GM19035 (cell line): ENCODE data around the gene TTC16.
A peak's percentile ranks its signal among the peaks of the same experiment; 100 is the strongest.

ENCODE experiments used
- ATAC-seq: cut with Tn5 transposase; IDR thresholded peaks from one replicate; pipeline ENCODE4 v1.9.1; 2021; ENCODE audit not compliant: unreplicated experiment

Gene TTC16, protein sequence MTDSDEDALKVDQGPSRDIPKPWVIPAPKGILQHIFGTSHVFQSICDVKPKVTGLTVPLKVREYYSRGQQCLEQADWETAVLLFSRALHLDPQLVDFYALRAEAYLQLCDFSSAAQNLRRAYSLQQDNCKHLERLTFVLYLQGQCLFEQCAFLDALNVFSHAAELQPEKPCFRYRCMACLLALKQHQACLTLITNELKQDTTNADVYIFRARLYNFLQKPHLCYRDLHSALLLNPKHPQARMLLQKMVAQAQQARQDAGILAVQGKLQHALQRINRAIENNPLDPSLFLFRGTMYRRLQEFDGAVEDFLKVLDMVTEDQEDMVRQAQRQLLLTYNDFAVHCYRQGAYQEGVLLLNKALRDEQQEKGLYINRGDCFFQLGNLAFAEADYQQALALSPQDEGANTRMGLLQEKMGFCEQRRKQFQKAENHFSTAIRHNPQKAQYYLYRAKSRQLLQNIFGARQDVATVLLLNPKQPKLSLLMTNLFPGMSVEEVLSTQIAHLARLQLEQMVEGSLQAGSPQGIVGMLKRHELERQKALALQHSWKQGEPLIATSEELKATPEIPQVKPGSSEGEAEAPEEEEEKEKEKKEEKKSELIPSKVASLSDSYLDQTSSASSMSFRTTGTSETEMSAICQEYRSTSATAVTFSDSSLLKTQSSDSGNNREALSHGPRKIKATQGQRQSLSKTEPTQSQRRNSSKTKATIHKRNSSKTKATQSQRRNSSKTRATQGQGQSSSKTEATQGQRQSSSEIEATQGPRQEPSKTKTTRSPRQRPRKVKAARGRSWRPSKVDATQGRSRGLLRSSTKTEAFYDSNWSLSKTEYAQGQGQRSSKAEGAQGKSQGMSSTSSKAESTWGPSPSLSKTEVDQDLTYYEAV

DNA sequence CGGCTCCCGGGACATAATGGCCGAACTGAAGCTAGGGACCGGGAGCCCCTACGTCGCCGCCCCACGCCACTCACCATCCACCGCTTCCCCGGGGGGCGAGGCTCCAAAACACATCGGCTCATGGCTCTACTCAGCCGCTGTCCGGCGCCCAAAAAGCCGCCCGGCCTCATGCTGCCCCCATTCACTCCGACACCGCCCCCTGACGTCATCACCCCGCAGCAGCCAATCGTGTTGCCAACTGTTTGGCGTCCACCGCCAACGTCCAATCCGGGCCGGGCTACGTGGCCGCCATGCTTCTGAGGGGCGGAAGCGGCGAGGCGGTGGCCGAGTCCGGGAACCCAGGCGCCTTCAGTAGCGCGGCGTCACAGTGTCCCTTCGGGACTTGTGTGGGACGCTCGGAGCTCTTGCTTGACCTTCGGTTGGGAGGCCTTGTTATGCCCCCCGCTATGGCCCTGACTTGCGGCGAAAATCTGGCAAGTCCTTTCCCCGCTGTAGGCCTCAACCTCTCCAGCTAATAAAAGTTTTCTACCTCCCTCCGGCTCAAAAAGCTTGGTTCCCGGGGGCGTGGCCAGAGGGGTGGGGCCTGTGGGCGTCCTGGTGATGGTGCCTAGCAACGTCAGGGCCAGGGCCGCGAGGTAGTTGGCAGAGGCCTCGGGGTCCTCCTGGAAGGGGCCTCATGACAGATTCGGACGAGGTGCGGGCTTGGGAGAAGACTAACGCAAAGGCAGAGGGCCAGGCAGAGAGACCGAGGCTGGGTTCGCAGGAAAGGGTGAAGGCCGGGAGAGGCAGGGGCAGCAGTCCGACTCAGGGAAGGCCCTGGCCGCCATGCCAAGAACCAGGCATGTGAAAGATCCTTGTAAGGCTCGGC is at the start of gene TTC16, which contains the start of gene PTRH1:
TSS of gene TTC16 (plus strand) at position 610 of the 868 bp plus-strand sequence. CDS start at position 677, 67 bp downstream.
TSS of gene PTRH1 (minus strand) at position 194 of the 868 bp plus-strand sequence. CDS start at position 170, 24 bp downstream.
- peak; percentile 93 for ATAC-seq

DNA sequence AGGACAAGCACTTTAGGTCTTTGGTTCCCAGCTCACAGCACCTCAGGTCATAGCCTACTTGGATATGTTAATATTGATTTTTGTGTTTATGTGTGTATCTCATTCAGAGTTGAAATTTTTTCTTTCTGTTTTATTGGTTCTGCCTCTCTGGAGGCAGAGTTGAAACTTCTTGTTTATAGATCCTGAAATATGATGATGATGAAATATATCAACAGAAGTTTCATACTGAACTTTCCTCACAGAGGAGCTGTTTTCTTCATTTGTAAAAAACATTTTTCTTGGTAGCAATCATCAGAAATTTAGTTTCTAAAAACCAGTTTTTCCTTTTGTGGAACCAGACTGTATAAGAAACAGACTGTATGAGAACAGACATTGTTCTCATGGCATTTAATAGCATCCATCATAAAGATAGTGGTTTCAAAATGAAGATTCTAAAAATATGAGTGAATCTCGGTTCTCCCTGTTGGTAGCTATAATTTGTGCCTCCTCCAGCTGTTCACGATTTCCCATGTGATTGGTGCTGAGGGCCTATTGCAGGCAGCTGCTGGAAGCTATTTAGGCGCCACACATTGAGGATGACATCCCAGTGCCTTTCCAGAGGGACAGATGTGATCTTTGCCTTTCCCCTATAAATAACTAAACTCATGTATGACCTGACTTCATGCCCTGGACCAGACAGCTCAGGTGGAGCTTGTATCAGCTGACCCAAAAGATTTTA is 48.6 kb upstream of the TTC16 start:
- ATAC-seq, result no peak

GRCh38 chr9:127667906-127668305 is 48.0 kb upstream of the TTC16 start:
- no peak for ATAC-seq

DNA sequence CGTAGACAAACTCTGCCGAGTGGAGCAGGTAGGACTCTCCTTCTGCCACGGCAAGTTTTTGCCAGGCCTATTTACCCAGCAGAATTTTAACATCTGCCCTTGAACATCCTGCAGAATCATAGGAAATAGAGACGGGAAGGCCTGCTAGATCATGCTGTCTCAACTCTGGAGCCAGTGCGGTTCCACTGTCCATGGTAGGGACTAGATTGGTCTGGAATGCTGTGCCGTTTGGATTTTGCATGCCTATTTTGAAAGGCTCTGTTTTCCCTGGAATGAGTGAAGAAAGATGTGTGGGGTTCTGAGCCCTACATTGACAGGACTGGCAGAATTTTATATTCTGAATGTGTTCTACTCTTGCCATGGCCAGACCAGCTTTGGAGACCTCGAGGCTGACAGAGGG is 42.6 kb upstream of the TTC16 start:
- no peak for ATAC-seq

DNA sequence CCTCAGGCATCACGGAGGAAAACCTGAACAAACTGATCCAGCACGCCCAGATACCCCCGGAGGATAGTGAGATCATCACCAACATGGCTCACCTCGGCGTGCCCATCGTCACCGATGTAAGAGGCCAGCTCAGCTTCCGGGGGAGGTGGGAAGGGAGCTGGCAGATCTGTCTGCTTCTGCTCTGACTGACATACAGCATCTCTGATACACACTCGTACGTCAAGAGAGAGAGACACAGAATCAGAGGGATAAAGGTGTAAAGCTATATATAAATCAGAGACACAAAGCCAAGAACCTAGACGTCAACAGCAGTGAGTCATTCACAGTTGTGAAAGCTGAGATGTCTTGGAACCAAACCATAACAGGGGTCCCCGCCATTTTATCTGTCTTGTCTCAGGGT is 39.2 kb upstream of the TTC16 start:
- no peak for ATAC-seq

GRCh38 chr9:127679506-127679905 is 36.4 kb upstream of the TTC16 start:
- ATAC-seq, result no peak

DNA sequence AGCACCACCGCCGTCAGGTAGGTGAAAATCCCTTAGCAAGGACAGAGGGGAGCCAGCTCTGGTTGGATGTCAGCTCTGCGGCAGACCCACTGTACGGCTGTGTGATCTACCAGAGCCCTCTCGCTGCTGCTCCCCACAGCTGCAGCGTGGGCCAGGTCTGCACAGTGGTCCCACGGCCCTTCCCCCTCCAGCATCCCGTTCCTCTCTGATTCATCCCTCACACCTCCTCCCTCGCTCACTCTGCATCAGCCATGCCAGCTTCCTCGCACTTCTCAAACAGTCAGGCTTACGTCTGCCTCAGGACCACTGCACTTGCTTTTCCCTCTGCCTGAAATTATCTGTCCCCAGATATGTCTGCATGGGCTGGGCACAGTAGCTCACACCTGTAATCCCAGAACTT is 35.7 kb upstream of the TTC16 start:
- no peak for ATAC-seq

GRCh38 chr9:127680846-127681245 is 35.0 kb upstream of the TTC16 start:
- no peak for ATAC-seq

DNA sequence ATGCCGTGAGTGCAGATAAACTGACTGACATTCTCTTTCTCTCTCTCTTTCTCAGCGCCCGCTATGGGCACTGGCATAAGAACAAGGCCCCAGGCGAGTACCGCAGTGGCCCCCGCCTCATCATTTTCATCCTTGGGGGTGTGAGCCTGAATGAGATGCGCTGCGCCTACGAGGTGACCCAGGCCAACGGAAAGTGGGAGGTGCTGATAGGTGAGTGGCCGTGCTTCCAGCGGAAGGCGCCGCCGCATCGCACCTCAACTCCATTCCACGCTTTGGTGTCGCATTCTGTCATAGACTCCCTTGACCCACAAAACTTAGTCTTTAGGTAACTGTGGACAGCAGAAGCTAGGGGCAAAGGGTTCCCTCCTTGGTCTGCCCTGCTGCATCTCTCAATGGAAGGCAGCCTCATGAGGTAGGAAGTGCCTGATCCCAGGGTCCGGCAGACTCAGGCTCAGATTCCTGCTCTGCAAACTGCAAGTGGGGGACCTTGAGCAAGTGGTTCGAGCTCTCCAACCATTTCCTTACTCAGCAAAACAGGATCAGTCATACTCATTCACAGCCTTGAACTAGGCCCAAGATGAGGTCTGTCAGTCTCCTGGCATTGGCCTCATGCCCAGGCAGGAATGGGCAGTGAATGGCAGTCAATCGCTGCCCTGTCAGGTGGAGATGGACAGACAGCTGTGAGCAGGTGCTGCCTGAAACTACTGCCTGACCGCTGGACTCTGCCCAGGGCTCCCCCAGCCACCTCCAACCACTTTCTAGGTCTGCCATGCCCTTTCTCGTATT is 33.3 kb upstream of the TTC16 start:
- no peak for ATAC-seq

DNA sequence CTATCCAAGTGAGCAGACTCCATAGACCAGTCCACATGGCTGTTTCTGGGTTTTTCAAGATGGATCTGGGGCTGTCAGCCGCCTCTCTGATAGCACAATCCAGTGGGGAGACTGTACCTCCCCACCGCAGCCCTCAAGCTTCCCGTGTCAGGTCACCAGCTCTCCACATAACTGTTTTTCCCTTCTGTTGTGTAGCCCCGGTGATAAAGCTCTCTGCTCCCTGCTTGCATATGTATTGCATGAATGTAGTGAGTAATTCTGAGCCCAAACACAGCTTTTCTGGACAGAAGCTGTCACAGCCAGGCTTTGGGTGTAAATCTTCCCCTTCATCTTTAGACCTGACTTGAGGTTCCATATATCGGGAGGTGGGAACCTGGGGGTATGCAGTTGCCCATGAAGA is 32.2 kb upstream of the TTC16 start:
- ATAC-seq, result no peak

GRCh38 chr9:127684576-127684975 is 31.3 kb upstream of the TTC16 start:
- ATAC-seq, result no peak

- ATAC-seq, result no peak
These were observed 29.2 kb upstream of the TTC16 start for GRCh38 chr9:127686461-127687393.

DNA sequence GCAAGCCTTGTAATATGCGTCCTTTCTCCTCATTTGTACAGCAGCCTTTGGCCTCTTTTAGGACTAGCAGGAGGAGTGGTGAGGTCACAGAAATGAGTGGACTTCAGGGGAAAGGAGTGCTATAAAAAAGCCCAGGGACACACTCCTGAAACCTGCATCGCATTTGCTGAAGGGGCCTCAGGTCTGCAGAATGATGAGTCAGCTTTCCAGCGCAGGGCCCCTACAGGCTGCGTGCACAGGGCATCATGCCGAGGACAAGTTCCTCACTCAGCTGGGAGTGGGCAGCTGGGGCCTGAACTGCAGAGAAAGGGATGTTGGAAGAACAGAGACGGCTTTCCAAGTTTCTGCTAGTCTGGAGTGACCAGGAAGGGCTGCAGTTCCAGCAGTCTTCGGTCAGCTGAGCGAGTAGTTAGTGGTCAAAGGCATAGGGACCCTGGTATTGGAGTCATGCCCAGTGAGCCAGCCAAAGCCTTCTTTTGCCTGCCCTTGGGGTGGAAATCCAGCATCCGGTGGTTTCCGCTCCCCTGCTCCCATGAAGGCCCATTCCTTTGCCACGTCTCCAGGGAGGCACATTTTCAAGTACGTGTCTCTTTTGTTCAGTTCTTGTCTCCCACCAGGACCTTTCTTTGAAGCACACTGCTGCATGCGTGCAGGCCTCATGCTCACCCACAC is 26.4 kb upstream of the TTC16 start:
- no peak for ATAC-seq

GRCh38 chr9:127690735-127691134 is 25.1 kb upstream of the TTC16 start:
- ATAC-seq, result no peak

GRCh38 chr9:127692071-127692470 is 23.8 kb upstream of the TTC16 start:
- no peak for ATAC-seq

DNA sequence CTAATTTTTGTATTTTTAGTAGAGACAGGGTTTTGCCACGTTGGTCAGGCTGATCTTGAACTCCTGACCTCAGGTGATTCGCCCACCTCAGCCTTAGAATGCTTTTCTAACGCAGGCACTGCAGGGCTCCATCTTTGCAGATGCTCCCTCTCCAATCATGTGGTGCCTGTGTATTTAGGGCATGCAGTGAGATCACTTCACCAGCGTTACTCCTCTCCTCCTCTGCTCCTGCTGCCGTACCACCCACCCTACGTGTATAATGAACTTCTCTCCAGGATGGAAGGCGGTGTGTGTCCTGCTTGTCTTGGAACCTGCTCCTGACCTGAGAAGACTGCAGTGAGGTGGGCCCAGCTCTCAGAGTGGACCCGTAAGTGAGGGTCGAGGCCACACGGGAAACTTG is 22.7 kb upstream of the TTC16 start:
- ATAC-seq, result no peak

DNA sequence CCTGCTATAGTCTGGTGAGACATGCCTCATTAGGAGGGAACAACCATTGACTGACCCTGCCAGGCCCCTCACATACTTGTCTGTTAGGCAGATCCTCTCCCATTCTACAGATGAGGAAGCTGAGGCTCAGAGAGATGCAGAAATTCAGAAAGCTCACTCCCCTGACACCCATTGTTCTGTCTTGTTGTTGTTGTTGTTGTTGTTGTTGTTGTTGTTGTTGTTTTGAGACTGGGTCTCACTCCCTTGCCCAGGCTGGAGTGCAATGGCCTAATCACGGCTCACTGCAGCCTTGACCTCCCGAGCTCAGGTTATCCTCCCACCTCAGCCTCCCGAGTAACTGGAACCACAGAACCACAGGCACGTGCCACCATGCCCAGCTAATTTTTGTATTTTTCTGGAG is 22.2 kb upstream of the TTC16 start:
- no peak for ATAC-seq
